Medulla oblongata (tissue), 1 donor: ENCODE results near the gene BTBD1.
"Not testable (repeated sequence)": the region's sequence is repeated elsewhere in the genome, so short reads cannot be mapped to it uniquely, and the experiment has no call there.

Experiments
- DNase-seq: peaks from one replicate; pipeline ENCODE4 v3.0.0-alpha.2; 2015; ENCODE audit errors: extremely low spot score

Gene BTBD1

DNA sequence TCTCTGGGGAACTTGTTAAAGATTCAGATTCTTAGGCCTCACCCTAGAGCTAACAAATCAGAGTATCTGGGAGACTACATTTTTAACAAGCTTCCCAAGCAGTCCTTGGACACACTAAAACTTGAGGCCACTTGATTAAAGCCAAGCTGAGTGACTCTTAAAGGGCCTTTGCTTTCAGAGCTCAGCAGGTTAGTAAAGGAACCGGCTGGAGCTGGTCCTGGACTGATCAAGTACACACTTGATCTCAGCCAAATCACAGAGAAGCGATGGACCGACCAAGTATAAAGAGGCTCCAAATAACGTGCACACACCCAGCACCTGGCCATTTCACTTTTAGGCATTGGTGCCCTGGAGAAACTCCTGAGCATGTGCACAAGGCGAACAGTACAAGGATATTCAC lies 27.5 kb upstream of the BTBD1 start:
- no peak for DNase-seq

GRCh38 chr15:83092309-83092976 lies 25.4 kb upstream of the BTBD1 start:
- peak; percentile 86 for DNase-seq

DNA sequence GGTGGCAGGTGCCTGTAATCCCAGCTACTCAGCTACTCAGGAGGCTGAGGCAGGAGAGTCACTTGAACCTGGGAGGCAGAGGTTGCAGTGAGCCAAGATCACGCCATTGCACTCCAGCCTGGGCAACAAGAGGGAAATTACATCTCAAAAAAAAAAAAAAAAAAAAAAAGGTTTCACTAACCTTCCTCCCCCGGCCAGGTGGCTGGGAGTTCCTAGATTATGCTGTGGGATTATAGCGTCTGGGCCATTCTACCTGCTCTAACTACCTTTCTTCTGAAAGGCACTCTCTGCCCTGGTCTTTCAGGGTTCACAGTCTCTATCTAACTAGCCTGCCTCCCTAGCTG lies 24.9 kb upstream of the BTBD1 start:
- not testable (repeated sequence) for DNase-seq

DNA sequence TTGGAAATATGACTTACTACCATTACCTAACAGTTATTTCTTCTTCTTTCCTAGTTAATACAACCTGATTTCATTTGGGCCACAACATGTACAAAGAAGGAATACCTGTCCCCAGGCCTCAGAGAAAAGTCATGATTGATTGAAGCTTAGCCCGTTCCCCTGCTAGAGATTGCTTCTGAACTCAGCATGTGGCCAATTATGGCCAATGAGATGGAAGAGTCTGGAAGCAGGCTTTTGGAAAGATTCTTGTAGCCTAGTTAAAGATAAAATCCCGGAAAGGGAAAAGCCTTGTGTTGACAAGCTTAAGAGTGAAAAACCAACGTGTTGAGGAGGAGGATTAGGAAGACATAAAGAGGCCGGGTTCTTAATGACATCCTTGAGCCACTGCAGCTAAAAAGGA lies 23.4 kb upstream of the BTBD1 start:
- DNase-seq, result no peak

GRCh38 chr15:83088876-83089275 lies 21.8 kb upstream of the BTBD1 start:
- DNase-seq, result no peak

DNA sequence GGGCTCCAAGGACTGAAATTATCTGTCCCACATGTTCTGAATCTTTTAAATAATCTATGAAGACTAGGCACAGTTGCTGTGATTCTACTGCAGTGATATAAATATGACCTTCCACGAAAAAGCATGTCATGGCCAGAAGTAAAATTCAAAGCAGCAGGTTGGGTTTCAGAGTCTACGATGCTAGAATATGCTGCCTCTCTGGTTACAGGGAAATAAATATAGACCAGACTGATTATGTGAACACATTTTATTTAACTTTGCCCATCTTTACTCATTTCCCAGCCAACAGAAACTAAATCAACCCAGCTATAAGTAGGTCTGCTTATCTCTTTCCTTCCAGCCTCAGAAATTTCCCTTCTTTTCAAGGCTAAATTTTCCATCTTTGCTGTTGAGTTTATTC lies 20.5 kb upstream of the BTBD1 start:
- no peak for DNase-seq

- not testable (repeated sequence) for DNase-seq
These were observed 19.0 kb upstream of the BTBD1 start for GRCh38 chr15:83085864-83086552.

DNA sequence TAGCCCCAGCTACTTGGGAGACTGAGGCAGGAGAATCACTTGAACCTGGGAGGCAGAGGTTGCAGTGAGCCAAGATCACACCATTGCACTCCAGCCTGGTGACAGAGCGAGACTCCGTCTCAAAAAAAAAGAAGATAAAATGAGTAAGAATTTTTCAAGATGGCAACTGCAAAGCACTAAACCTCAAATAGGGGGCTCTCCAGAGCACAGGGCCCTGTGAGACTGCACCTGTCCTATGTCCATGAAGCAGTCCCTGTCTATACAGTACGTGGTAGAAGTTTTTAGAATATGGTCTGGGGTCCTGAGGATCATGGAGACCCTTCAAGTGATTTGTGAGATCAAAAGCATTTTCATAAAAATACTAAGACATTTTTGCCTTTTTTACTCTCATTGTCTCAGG lies 18.4 kb upstream of the BTBD1 start:
- DNase-seq, result not testable (repeated sequence)

- DNase-seq, result no peak
These were observed 15.8 kb upstream of the BTBD1 start for GRCh38 chr15:83082730-83083386.

DNA sequence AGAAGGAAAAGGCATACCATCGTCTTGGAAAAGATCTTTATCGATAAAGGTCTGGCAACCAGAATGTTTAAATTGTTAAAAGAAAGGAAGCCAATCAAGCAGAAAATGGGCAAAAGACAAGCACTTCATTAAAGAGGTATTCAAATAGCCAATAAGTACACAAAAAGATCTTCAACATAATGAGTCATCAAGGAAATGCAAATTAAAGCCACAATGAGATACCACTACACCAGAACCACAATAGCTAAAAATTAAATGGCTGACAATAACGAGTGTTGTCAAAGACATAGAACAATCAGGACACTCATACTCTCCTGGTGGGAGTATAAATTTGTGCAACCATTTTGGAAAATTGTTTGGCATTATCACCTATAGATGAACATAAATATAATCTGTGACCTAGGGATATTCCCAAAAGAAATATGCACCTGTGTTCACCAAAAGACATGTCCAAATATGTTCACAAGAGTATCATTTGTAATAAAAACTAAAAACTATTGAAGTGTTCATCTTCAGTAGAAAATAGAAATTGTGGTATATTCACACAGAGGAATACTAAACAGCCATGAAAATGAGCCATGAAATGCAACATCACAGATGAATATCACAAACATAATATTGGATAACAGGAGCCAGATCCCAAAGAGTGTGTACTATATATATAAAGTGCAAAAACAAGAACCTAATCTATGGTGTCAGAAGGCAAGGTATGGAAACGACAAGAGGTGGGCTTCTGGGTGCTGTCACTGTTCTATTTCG lies 14.4 kb upstream of the BTBD1 start:
- no peak for DNase-seq

- DNase-seq, result no peak
These were observed 11.7 kb upstream of the BTBD1 start for GRCh38 chr15:83078712-83079111.

DNA sequence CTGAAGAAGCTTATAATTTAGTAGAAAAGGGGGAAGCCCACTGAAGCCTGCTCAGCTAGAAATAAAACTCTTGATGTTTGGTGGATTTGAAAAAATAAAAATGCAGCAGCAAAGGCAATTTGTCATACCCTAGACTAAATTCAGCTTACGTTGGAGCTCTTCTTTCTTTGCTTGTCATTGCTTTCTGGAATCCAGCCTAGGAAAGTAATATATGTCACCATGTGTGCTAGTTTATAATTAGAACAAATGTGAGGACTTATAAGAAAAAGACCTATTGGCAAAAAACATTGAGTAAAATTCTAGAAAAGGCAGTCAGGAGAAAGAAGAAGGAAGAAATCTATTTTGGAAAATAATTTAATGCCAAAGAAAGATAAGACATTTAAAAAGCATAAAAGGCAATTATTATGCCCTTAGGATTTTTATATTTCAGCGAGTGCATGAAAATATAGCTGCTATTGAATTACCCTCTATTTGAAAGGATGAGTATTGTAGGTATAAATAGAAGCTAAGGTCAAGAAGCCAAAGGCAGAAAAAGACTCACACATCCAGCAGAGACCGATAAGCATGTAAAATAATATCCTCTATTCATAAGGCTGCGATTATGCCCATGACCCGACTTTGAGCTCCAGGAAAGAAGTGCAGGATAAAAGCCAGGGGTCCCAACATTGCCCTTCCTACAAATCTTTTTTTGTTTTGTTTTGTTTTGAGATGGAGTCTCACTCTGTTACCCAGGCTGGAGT lies 10.6 kb upstream of the BTBD1 start:
- no peak for DNase-seq

DNA sequence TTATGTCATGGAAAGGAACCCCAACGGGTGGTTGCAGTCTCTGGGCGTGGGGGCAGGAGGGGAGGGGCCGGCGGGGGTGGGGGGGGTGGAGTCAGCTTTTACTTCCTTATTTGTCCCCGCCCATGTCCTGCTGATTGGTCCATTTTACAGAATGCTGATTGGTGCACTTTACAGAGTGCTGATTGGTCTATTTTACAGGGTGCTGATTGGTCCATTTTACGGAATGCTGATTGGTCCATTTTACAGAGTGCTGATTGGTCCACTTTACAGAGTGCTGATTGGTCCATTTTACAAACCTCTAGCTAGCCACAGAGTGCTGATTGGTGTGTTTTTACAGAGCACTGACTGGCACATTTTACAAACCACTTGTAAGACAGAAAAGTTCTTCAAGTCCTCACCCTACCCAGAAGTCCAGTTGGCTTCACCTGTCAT lies 2.2 kb upstream of the BTBD1 start:
- not testable (repeated sequence) for DNase-seq

GRCh38 chr15:83068054-83068453 lies 1.0 kb upstream of the BTBD1 start:
- peak; percentile 7 for DNase-seq

DNA sequence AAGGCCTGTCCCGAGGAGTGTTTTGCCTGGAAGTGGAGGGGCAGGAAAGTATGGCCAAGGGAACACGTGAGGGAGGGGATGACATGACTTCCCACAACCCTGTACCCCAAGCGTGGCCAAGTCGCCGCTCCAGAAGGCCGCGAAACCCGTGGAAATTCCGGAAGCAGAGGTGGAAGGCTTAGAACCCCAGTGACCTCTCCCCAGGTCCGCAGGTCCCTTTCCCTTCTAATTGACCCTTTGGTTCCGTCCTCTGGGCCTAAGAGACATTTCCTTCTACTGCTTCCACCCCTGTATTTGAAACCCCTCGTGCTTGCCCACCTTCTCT lies 548 bp upstream of the BTBD1 start:
- no peak for DNase-seq

DNA sequence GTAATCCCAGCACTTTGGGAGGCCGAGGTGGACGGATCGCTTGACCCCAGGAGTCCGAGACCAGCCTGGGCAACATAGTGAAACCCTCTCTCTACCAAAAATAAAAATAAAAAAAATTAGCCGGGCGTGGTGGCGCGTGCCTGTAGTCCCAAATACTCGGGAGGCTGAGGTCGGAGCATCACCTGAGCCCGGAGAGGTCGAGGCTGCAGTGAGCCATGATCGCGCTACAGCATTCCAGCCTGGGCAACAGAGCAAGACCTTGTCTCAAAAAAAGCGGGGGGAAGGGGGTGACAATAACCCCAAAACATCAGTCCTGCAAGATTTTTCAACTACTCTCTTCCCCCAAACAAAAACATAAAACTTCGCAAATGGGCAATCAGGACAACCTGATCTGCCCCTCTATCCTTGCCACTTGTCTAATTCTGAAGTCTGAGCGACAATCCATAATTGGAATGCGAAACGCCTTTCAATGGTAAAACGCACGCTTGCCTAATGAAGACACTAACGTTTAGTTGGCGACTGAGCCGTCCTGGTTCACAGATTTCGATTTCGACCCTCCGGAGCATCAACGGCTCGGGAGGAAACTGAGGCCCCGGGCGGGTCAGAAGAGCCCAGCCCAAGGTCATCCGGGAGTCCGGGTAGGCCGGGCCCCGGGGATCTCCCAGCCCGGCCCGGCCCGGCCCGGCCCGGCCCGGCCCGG lies 868 bp downstream of the BTBD1 start:
- DNase-seq, result peak; percentile 16

DNA sequence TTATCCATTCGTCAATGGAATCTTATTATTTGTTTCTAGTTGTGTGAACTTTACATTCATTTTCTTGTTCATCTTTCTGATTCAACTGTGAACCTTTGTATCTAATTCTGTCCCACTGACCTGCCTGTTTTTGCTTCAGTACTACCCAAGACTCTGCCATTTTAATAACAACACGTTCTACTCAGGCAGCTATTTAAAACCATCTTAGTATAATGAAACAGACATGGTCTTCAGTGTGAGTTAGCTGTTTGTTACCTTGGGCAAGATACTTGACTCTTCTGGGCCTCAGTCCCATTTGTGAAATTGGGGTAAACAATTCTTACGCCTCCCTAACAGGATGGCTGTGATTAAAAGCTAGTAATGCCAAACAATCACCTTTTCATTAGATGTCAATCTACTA lies 1.6 kb downstream of the BTBD1 start:
- peak; percentile 2 for DNase-seq

GRCh38 chr15:83064859-83065258 lies 2.2 kb downstream of the BTBD1 start:
- DNase-seq, result peak; percentile 4

DNA sequence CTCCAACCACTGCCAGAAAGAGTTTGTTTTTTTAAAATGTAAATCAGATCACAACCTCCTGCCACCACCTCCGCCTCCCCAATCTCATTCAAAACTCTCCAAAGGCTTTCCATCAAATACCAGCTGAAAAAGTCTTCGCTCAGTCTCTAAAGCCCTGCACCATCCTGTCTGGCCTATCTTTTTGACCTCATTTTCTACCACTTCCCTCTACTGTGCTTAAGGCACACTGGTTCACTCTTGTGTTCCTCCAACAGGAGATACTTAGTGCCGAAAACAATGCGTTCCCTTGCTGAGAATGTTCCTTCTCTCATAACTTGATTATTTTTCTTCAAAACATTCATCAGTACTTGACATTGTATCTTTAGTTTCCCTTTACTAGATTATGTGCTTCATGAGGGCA lies 3.5 kb downstream of the BTBD1 start:
- DNase-seq, result peak; percentile 27

DNA sequence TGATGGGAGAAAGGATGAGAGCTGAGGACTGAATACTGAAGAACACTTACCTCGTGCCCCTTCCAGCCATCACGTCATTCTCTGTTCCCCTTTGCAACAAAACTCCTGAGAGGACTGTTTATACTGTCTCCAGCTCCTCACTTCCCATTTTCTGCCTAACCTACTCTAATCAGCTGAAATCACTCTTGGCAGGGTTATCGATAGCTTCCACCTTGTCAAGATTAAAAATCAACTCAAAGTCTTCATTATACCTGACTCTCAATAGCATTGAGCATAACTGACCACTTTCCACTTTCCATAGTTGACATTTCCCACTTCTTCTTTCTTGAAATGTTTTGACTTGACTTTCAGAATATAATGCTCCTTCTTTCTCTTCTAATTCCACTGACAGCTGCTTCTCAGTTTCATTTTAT lies 4.3 kb downstream of the BTBD1 start:
- peak; percentile 71 for DNase-seq

GRCh38 chr15:83061680-83062079 lies 5.4 kb downstream of the BTBD1 start:
- DNase-seq, result no peak
